GM21723 (cell line): Measurements from ENCODE around the gene MAP3K3.
A peak's percentile ranks its signal among the peaks of the same experiment; 100 is the strongest.

ENCODE experiments used
- ATAC-seq: cut with Tn5 transposase; IDR thresholded peaks from one replicate; pipeline ENCODE4 v1.9.1; 2021; ENCODE audit warnings: mild to moderate bottlenecking, moderate library complexity; ENCODE audit not compliant: unreplicated experiment

Gene MAP3K3

GRCh38 chr17:63622574-63623390, 565 bp downstream of the MAP3K3 start:
- ATAC-seq, result peak; percentile 35

DNA sequence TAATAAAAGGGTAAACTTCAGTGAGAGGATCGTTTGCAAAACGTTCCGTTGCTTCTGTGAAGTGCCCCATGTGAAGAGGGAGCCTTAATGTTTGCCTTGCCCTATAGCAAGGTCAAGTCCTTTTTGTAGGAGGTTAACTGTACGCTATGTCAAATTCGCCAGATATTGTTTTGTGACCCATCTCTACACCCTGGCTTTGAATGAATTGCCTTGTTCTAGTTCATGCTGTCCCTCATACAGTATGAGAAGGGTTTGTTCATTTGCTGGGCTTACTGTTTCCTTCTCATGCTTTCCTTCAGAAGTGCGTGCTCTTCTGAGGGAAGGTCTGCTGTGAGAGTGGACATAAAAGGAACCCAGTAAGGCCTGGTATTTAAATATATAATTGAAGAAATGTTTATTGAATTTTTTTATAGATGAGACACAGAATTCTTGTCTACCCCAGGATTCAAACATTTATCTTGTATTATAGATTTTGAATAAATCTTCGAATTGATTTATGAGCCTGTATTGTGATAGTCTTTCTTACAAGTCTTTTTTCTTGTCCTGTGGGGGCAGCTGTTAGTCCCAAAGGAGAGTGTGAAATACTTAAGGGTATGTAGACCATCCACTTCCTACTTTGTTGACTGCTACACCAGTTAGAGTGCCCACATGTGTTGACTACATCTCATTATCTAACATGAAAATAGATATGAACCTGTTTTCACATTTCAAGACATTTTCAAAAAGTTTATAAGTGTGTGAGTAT, 1.7 kb downstream of the MAP3K3 start:
- no peak for ATAC-seq

GRCh38 chr17:63624531-63624880, 2.3 kb downstream of the MAP3K3 start:
- no peak for ATAC-seq

GRCh38 chr17:63626551-63627180, 4.4 kb downstream of the MAP3K3 start:
- no peak for ATAC-seq

- ATAC-seq, result no peak
Observed at GRCh38 chr17:63629627-63630026, 7.4 kb downstream of the MAP3K3 start.

GRCh38 chr17:63631062-63631461, 8.8 kb downstream of the MAP3K3 start:
- ATAC-seq, result no peak

GRCh38 chr17:63631626-63632025, 9.4 kb downstream of the MAP3K3 start:
- ATAC-seq, result no peak

DNA sequence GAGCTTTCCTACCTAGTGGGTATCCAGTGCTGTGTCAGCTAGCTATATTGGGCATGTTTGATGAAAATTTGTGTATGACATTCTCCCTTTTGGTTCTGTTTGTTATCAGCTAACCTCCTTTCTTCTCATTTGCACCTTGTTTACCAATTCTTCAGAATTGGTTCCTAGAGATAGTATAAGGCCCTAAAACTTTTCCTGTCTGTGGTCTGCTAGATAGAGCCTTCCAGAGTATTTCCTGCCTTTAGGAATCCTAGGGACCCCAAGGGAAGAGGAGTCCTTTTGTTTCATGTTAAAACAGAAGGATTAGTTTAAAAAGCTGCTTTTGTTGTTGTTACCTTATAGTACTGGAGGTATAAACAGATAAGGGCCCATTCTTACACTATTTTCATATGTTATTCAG, 11.5 kb downstream of the MAP3K3 start:
- no peak for ATAC-seq

DNA sequence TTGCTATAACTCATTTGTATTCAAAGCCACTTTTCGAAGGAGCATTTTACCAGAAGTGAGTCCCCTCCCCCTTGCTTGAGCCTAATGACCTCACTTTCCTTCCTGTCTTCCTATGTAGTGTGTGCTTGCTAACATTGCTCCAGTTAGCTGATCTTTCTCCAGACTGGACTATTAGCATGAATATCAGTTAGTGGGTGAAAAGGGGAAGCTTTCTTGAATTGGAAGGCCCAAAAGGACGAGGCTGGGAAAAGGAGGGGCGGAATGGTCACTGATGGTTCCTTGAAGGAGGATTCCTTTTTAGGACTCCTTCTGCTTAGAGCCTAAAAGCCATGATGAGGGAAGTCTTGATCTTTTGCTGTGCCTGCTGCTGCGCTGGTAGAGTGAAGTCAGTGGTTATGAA, 11.9 kb downstream of the MAP3K3 start:
- no peak for ATAC-seq

DNA sequence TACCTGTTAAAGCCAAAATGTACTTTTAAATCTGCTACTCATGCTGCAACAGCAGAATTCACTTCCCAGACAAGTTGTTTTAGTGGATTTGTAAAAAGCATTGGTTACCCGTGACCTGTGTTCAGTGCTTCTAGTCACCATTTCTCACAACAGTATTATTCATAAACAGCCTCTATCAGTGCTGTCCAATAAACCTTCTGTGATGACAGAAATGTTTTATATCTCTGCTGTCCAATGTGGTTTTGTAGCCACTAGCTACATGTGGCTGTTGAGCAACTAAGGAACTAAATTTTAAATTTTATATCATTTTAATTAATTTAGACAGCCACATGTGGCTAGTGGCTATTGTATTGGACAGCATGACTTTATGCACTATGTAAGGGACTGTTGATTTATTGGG, 12.6 kb downstream of the MAP3K3 start:
- ATAC-seq, result no peak

GRCh38 chr17:63635290-63635689, 13.1 kb downstream of the MAP3K3 start:
- no peak for ATAC-seq

DNA sequence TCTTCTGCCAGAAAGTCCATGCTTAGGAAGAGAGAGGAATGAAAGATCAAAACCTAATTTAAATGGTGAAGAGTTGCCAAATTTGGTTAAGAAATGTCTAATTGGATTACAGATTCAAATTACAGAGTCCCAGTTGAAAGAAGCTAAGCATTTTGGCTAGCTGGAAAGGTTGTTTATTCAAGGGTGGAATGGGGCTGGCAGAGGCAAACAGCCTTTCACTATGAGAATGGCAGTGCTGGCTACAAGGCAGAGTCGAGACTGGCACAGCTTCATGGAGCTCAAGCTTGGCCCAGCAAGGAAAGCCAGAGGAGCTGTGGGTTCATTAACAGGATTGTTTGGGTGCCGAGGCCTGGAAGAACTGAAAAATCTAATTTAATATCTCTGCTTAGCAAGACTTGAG, 13.6 kb downstream of the MAP3K3 start:
- no peak for ATAC-seq

DNA sequence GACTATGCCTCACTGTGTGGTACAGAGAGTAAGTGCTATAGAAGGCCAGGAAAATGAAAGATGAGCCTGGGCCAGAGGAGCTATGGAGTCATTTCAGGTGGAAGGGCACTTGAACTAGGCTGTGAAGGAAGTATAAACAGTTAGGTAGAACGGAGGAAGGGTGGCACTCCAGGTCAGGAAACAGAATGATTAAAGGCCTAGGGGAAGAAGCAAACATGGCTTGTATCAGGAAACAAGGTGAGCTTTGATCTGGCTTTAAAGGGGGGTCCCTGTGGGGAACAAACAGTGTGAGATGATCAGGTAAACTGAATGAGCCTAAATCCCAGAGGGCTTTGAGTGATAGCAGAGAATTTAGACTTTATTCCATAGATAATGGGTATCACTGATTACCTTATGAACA, 16.9 kb downstream of the MAP3K3 start:
- ATAC-seq, result no peak

GRCh38 chr17:63640038-63640437, 17.8 kb downstream of the MAP3K3 start:
- ATAC-seq, result no peak

GRCh38 chr17:63641692-63642448, 19.7 kb downstream of the MAP3K3 start:
- no peak for ATAC-seq

- no peak for ATAC-seq
Observed at GRCh38 chr17:63644846-63645245, 22.6 kb downstream of the MAP3K3 start.

DNA sequence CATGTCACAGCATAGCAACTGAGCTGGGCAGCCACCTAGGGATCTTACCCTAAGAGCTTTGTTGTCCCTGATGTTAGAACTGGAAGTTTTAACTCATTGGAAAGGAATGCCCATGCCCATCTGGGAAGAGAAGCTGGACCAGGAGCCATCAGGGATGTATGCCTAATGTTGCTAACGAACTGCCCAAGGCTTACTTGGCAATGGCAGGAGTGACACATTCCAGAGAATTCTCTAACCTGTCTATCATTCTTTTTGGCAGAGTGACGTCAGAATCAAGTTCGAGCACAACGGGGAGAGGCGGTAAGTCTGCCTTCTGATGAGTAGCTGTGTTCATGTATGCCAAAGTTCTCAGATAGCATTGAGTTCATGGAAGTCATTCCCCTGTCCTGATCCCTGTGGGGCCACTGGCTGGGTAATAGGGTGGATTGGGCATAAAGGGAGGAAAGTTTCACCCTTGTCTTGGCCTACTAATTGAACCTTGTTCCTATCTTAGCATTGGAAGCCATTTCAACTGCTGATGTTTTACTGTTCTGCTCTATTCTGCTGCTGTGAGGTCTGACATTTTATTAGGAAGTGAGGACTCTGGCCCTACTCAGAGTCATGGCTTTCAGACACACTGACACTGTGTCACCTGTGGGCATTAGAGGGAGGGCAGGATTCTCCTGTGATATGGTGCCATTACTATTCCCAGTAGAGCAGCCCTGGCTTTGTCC, 23.7 kb downstream of the MAP3K3 start:
- ATAC-seq, result peak; percentile 56

DNA sequence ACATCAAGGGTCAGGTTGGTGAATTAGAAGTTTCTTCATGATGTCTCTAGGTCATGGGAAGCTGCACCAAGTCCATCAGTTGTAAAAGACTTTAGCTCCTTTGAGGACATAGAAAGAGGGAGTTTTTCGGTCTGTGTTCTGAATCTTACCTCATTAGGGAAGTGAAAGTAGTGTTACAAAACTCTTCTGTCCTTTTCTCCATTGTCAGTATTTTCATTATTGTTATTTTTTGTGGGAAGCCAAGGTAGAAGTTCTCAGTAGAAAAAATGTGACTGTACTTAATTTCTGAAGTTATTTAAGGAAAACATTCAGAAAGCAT, 24.2 kb downstream of the MAP3K3 start:
- ATAC-seq, result peak; percentile 84

- no peak for ATAC-seq
Observed at GRCh38 chr17:63647065-63647725, 25.0 kb downstream of the MAP3K3 start.

- no peak for ATAC-seq
Observed at GRCh38 chr17:63647936-63648335, 25.7 kb downstream of the MAP3K3 start.
